TTC549 (cell line): ENCODE measurements around the gene CAMSAP1.
"Not testable (repeated sequence)": the region's sequence is repeated elsewhere in the genome, so short reads cannot be mapped to it uniquely, and the experiment has no call there.

Experiments used
- FAIRE-seq: peaks from 2 replicates; lab custom pipeline; 2012; peaks lifted over from hg19 to GRCh38; lab: Jason Lieb, UNC

CAMSAP1 gene

GRCh38 chr9:135921749-135922310 lies 14.5 kb upstream of the CAMSAP1 start:
- no peak for FAIRE-seq

- FAIRE-seq, result no peak
Observed at GRCh38 chr9:135920973-135921585, 13.7 kb upstream of the CAMSAP1 start.

- FAIRE-seq, result no peak
Observed at GRCh38 chr9:135920256-135920930, 13.0 kb upstream of the CAMSAP1 start.

GRCh38 chr9:135919318-135919890 lies 12.1 kb upstream of the CAMSAP1 start:
- FAIRE-seq, result no peak

- FAIRE-seq, result not testable (repeated sequence)
Observed at GRCh38 chr9:135916227-135916626, 8.9 kb upstream of the CAMSAP1 start.

GRCh38 chr9:135914921-135915320 lies 7.6 kb upstream of the CAMSAP1 start:
- FAIRE-seq, result no peak

- not testable (repeated sequence) for FAIRE-seq
Observed at GRCh38 chr9:135911233-135911632, 3.9 kb upstream of the CAMSAP1 start.

- no peak for FAIRE-seq
Observed at GRCh38 chr9:135910757-135911156, 3.4 kb upstream of the CAMSAP1 start.

- FAIRE-seq, result no peak
Observed at GRCh38 chr9:135910216-135910615, 2.9 kb upstream of the CAMSAP1 start.

- no peak for FAIRE-seq
Observed at GRCh38 chr9:135909371-135909770, 2.0 kb upstream of the CAMSAP1 start.

GRCh38 chr9:135908754-135909204 lies 1.4 kb upstream of the CAMSAP1 start:
- no peak for FAIRE-seq

- no peak for FAIRE-seq
Observed at GRCh38 chr9:135908093-135908753, 877 bp upstream of the CAMSAP1 start.

- no peak for FAIRE-seq
Observed at GRCh38 chr9:135907006-135907430, 328 bp downstream of the CAMSAP1 start.

- no peak for FAIRE-seq
Observed at GRCh38 chr9:135906291-135907005, 898 bp downstream of the CAMSAP1 start.

GRCh38 chr9:135905380-135906258 lies 1.7 kb downstream of the CAMSAP1 start:
- FAIRE-seq, result no peak

- FAIRE-seq, result no peak
Observed at GRCh38 chr9:135903786-135904520, 3.4 kb downstream of the CAMSAP1 start.

- FAIRE-seq, result no peak
Observed at GRCh38 chr9:135903358-135903656, 4.0 kb downstream of the CAMSAP1 start.

GRCh38 chr9:135902655-135903357 lies 4.5 kb downstream of the CAMSAP1 start:
- no peak for FAIRE-seq

GRCh38 chr9:135901826-135902225 lies 5.5 kb downstream of the CAMSAP1 start:
- FAIRE-seq, result no peak
